HepG2 (cell line): Measurements from ENCODE around the gene ATOH7. TPM values are rescaled to one million over a fixed set of nuclear protein-coding genes. Genes with fewer than 3 reads are reported as not detected.

Source experiments
- ATAC-seq: fragments of 200-7000 bp; cut with Tn5 transposase; 3 replicates; pipeline ENCODE4 v1.9.1; 2020; ENCODE audit warnings: mild to moderate bottlenecking, moderate library complexity
- BruUV-seq: library from RNA; stranded (reverse); fragments of 400-500 nt; replicated peaks from 2 replicates; lab custom pipeline; 2021; lab: Mats Ljungman, UMichigan
- CTCF ChIA-PET: fragments of 300-600 bp; formaldehyde crosslinking; extraction: SDS; loops from one replicate; lab custom pipeline; 2021; ENCODE audit warnings: low total read pairs, inconsistent platforms, low intra/inter-chr PET ratio; lab: Yijun Ruan, JAX
- POLR2A ChIA-PET: fragments of 350-600 bp; sonication (Branson Sonifier 250); formaldehyde crosslinking; loops from one replicate; lab custom pipeline; 2020; ENCODE audit warnings: antibody characterized with exemption, inconsistent platforms; lab: Yijun Ruan, JAX
- DNase-seq: peaks from one replicate; pipeline ENCODE4 v3.0.0-alpha.2; 2015; ENCODE audit warnings: low spot score
- FAIRE-seq: peaks from 3 replicates; lab custom pipeline; 2011; peaks lifted over from hg19 to GRCh38; lab: Jason Lieb, UNC
- H2AFZ ChIP-seq: one replicate; pipeline ENCODE4 v1.6.1; 2011; ENCODE audit warnings: low read length, inconsistent platforms
- H3K27ac ChIP-seq: fragments of 300-600 bp; 3 replicates; pipeline ENCODE4 v1.8.0; 2011; ENCODE audit warnings: mixed run types, mild to moderate bottlenecking, mixed read lengths, low read length, inconsistent platforms; ENCODE audit not compliant: insufficient read depth; ENCODE audit errors: extremely low read length
- H3K27me3 ChIP-seq, 2 experiments: fragments of 200-600 bp in 1 of 2; 2 replicates in 1 of 2; 3 replicates in 1 of 2; pipeline versions ENCODE4 v1.6.0 to v1.8.0; 2011; ENCODE audit warnings: low read length in 2 of 2, mild to moderate bottlenecking in 2 of 2, moderate library complexity in 2 of 2, inconsistent platforms in 1 of 2; ENCODE audit not compliant: insufficient read depth in 2 of 2, control insufficient read depth in 1 of 2
- H3K36me3 ChIP-seq, 2 experiments: fragments of 200-600 bp in 1 of 2; replicated peaks in 1 of 2; 2 replicates in 1 of 2; 3 replicates in 1 of 2; pipeline versions ENCODE4 v1.5.1 to v1.8.0; 2011; ENCODE audit warnings: low read length in 2 of 2, inconsistent platforms in 1 of 2; ENCODE audit not compliant: insufficient read depth in 2 of 2, control insufficient read depth in 1 of 2
- H3K4me1 ChIP-seq: 2 replicates; pipeline ENCODE4 v1.5.1; 2012; ENCODE audit warnings: low read length, inconsistent platforms; ENCODE audit not compliant: insufficient read depth
- H3K4me2 ChIP-seq: 2 replicates; pipeline ENCODE4 v1.6.0; 2011; ENCODE audit warnings: low read depth, low read length, inconsistent platforms
- H3K4me3 ChIP-seq, 3 experiments: fragments of 200-600 bp in 1 of 3; sonication (generic), shearing (Covaris generic) in 1 of 3; replicated peaks in 1 of 3; 2 replicates each; pipeline ENCODE4 v1.5.1; 2011 to 2016; ENCODE audit warnings: low read length in 3 of 3, inconsistent platforms in 2 of 3, low read depth in 2 of 3, mild to moderate bottlenecking in 2 of 3, control low read depth in 1 of 3, mixed read lengths in 1 of 3; ENCODE audit not compliant: insufficient read depth in 1 of 3
- H3K79me2 ChIP-seq: one replicate; pipeline ENCODE4 v1.6.1; 2011; ENCODE audit warnings: low read length, inconsistent platforms; ENCODE audit not compliant: insufficient read depth
- H3K9ac ChIP-seq: 2 replicates; pipeline ENCODE4 v1.6.0; 2011; ENCODE audit warnings: mild to moderate bottlenecking, low read depth, low read length, inconsistent platforms; ENCODE audit not compliant: insufficient read depth
- H3K9me3 ChIP-seq: 2 replicates; pipeline ENCODE4 v1.5.1; 2012; ENCODE audit warnings: mild to moderate bottlenecking, low read length
- H4K20me1 ChIP-seq: 2 replicates; pipeline ENCODE4 v1.6.0; 2011; ENCODE audit warnings: inconsistent platforms, mild to moderate bottlenecking, low read length, moderate library complexity; ENCODE audit not compliant: insufficient read depth
- ATF1 ChIP-seq: IDR thresholded peaks from 2 replicates; pipeline ENCODE4 v1.6.1; 2016; ENCODE audit warnings: mild to moderate bottlenecking, control low read depth
- CHD2 ChIP-seq: IDR thresholded peaks from 2 replicates; pipeline ENCODE4 v1.6.1; 2011; ENCODE audit warnings: low read depth, low read length, improper control_type of control experiment
- EZH2 ChIP-seq: conservative IDR thresholded peaks from 2 replicates; pipeline ENCODE4 v1.6.1; 2012; ENCODE audit warnings: mild to moderate bottlenecking, low read depth, low read length, moderate library complexity
- HNF4G ChIP-seq, 2 experiments: sonication (generic) in 1 of 2; formaldehyde crosslinking in 1 of 2; IDR thresholded peaks; 2 replicates each; pipeline versions ENCODE4 v1.4.0 to v1.6.1; 2011 to 2020; ENCODE audit warnings: borderline replicate concordance in 2 of 2, low read depth in 2 of 2, mild to moderate bottlenecking in 2 of 2, low read length in 1 of 2, missing genetic modification reagents in 1 of 2, moderate library complexity in 1 of 2
- MED8 ChIP-seq: sonication (generic); formaldehyde crosslinking; IDR thresholded peaks from 2 replicates; pipeline ENCODE4 v1.8.1; 2023; ENCODE audit warnings: mild to moderate bottlenecking, missing genetic modification reagents; ENCODE audit not compliant: insufficient replicate concordance
- RFXAP ChIP-seq: sonication (generic); formaldehyde crosslinking; IDR thresholded peaks from 2 replicates; pipeline ENCODE4 v1.4.0; 2020; ENCODE audit warnings: missing genetic modification reagents, borderline replicate concordance
- TBX3 ChIP-seq: fragments of 450-650 bp; IDR thresholded peaks from 2 replicates; pipeline ENCODE4 v1.6.1; 2017; ENCODE audit warnings: antibody characterized with exemption, mild to moderate bottlenecking, inconsistent platforms, borderline replicate concordance
- TCF7 ChIP-seq: sonication (generic); IDR thresholded peaks from 2 replicates; pipeline ENCODE4 v1.6.1; 2016; ENCODE audit warnings: antibody characterized with exemption, low read depth
- U2AF1 ChIP-seq: fragments of 200-400 bp; formaldehyde crosslinking; optimal IDR thresholded peaks from 2 replicates; pipeline ENCODE3; 2017; ENCODE audit warnings: mild to moderate bottlenecking, low read depth, low read length
- ZBTB21 ChIP-seq: sonication (generic); formaldehyde crosslinking; IDR thresholded peaks from 2 replicates; pipeline ENCODE4 v1.4.0; 2020; ENCODE audit warnings: missing genetic modification reagents
- WGBS: methylation state at CpG from one replicate; pipeline ENCODE4 v1.1.6; 2017; ENCODE audit warnings: low lambda C conversion rate; 5-methylcytosine and 5-hydroxymethylcytosine counted together
- in situ Hi-C: cut with HindIII; loops from 2 replicates; pipeline ENCODE4 v1.10.0; 2017; ENCODE audit warnings: low pct_unique_long_range_greater_than_20kb; ENCODE audit not compliant: extremely low pct_ligation_motif_present
- intact Hi-C: fragments of 100-400 bp; cut with micrococcal nuclease; formaldehyde crosslinking; loops from one replicate; pipeline ENCODE4 v1.10.0; 2022; ENCODE audit not compliant: unreplicated experiment
- polyA plus RNA-seq, 8 experiments: library from polyadenylated mRNA; depleted of rRNA in 3 of 8; stranded (reverse) in 7 of 8; unstranded in 1 of 8; fragments of >200 nt; fragmentation: Illumina TruSeq in 4 of 8; extraction: Trizol in 4 of 8; gene quantifications; 2 replicates each; pipeline versions ENCODE4 v1.2.1 to v1.2.3, GENCODE V29; 2011 to 2016; ENCODE audit warnings: low read depth in 4 of 8, missing spikeins in 1 of 8, mixed read lengths in 1 of 8; ENCODE audit not compliant: insufficient read depth in 1 of 8
- total RNA-seq, 5 experiments: library from RNA; depleted of rRNA; stranded (reverse); fragments of >200 nt; fragmentation: Illumina TruSeq; extraction: Trizol; gene quantifications; 2 replicates each; pipeline ENCODE4 v1.2.3, GENCODE V29; 2016; ENCODE audit warnings: low read depth in 1 of 5
- TF ChIP-seq, protein P1 (sequence below): sonication (generic); formaldehyde crosslinking; IDR thresholded peaks from 2 replicates; pipeline ENCODE4 v1.8.1; 2023; ENCODE audit warnings: mild to moderate bottlenecking, inconsistent platforms, moderate library complexity, missing genetic modification reagents, borderline replicate concordance
- TF ChIP-seq, protein P2 (sequence below): sonication (generic); formaldehyde crosslinking; IDR thresholded peaks from 2 replicates; pipeline ENCODE4 v1.4.0; 2020; ENCODE audit warnings: mild to moderate bottlenecking, missing genetic modification reagents

ATOH7 gene
- total and polyA plus RNA-seq, 2 of the 13 experiments (the other 11 are each of a cell fraction or from before 2014, with no cell fraction given): 0.07 to 0.11 TPM

- FAIRE-seq (no peak), DNase-seq (no peak), ATAC-seq (no peak)
- no peak overlapping the region for H3K4me3 ChIP-seq
- in situ Hi-C loops: no loop called here
- TF ChIP-seq ZBTB21 (CRISPR knock-in tag): no peak
- no peak for TF ChIP-seq HNF4G (IDR thresholded peaks at IDR 0.05; ENCODE audit: borderline replicate concordance, low read depth, low read length)
- TF ChIP-seq HNF4G (CRISPR knock-in tag; IDR thresholded peaks at IDR 0.05; ENCODE audit: borderline replicate concordance, low read depth): no peak
- TF ChIP-seq MED8 (CRISPR knock-in tag): no peak
- TF ChIP-seq TCF7: no peak
- no peak for TF ChIP-seq RFXAP (CRISPR knock-in tag)
- TF ChIP-seq, protein P1, sequence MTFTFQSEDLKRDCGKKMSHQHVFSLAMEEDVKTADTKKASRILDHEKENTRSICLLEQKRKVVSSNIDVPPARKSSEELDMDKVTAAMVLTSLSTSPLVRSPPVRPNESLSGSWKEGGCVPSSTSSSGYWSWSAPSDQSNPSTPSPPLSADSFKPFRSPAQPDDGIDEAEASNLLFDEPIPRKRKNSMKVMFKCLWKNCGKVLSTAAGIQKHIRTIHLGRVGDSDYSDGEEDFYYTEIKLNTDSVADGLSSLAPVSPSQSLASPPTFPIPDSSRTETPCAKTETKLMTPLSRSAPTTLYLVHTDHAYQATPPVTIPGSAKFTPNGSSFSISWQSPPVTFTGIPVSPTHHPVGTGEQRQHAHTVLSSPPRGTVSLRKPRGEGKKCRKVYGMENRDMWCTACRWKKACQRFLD (CRISPR knock-in tag): no peak
- no peak for TF ChIP-seq TBX3
- no peak for TF ChIP-seq U2AF1
- TF ChIP-seq, protein P2, sequence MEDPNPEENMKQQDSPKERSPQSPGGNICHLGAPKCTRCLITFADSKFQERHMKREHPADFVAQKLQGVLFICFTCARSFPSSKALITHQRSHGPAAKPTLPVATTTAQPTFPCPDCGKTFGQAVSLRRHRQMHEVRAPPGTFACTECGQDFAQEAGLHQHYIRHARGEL (CRISPR knock-in tag): no peak
- TF ChIP-seq ATF1 (CRISPR knock-in tag): no peak
- TF ChIP-seq CHD2: no peak
- TF ChIP-seq EZH2: no peak
- H2AFZ ChIP-seq: no peak overlapping the region
- 68% methylated on average over 4 of the region's 7 CpGs for WGBS
- H3K4me2 ChIP-seq: no peak overlapping the region
- CTCF ChIA-PET: no interaction called here
- H3K9ac ChIP-seq: no peak overlapping the region
- no peaks in the 10 kb centered on the region for H3K9me3 ChIP-seq
- H3K36me3 ChIP-seq: no peaks in the 10 kb centered on the region
- no peak overlapping the region for H3K27ac ChIP-seq
- intact Hi-C loops: no loop called here
- no peaks in the 10 kb centered on the region for H3K4me1 ChIP-seq
- 0 out of 5 replicates have a peak, but pooled peaks cover 0 to 4% of the 10 kb centered on the region in 2 experiments for H3K27me3 ChIP-seq
- no peaks in the 10 kb centered on the region for H3K79me2 ChIP-seq
- no TSS peak for BruUV-seq
- POLR2A ChIA-PET: no interaction called here
- H4K20me1 ChIP-seq: no peaks in the 10 kb centered on the region
Measured at GRCh38 chr10:68251151-68251550, 19.2 kb upstream of the ATOH7 start.
